HG02571 (cell line): Measurements from ENCODE around the gene RAD54L.

ENCODE experiments used
- ATAC-seq: cut with Tn5 transposase; IDR thresholded peaks from one replicate; pipeline ENCODE4 v1.9.1; 2021; ENCODE audit warnings: mild to moderate bottlenecking, moderate library complexity; ENCODE audit not compliant: unreplicated experiment

The RAD54L gene

DNA sequence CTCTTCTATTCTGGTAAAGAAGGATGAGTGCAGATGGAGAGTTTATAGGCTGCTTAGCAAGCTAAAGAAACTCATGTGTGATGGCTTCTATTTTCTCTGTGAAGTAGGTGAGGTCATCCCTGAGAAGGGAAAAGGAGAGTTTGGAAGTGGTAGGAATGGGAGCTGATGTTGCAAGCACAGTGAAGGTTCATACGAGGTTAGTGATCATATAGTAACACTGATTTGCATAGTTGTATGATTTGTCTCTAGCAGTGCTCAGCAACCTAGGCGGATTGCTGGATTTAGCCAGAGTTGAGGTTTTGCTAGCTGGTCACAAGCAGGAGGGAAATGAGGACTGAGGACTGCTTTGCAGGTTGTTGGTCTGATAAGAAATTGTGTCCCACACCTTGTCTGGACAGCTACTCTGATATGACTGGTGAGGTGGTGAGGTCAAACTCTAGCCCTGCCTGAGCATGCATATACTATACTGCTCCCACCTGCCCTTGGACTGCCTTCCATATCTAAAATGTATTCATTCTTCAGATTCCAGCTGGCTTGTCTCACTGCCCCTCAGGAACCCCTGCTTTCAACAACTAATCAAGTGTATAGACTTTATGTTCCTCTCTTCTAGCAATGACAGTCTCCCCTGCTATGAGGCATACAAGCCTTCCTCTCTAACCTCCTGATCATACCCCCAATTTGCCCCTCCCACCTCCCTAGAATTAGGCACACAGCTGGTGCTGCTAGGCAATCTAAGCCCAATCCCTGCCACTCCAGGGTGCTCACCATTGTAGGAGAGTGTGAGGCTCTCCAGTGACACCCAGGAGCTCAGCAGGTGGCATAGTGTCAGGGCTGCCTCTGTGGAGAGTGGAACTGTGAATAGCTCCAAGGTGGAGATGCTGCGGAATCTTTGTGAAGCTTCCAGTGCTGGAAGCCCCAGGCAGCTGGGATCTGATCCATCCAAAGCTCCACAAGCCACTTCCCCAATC, 37.3 kb downstream of the RAD54L start:
- ATAC-seq: no peak

GRCh38 chr1:46285730-46286477, 38.3 kb downstream of the RAD54L start:
- ATAC-seq: no peak

DNA sequence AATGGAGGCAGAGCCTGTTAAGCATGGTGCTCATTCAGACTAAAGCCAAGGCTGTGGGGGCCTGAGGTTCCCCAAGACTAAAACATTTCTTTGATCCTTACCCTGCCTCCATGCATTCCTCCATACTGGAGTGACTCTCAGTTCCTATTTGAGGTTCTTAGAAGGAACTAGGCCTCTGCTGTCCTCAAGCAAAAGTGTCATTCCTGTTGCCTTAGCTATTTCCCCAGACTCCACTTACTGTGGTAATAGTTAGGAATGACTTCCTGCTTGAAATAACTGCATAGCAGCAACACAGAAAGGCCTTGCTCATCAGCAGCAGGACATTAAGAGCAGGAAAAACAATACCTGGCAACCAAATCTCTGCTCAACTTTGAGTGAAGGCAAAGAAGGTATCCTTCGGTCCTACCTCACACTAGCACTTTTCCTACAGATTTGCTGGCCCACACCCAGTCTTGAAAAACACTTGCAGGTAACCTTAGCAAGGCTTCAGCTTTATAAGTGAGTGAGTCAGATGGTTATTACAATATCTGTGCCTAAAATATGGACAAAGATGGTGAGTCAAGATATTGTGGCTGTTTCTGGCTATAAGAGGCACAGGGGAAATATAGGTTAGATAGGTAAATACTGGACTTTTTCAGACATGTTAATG, 41.0 kb downstream of the RAD54L start:
- ATAC-seq: no peak

DNA sequence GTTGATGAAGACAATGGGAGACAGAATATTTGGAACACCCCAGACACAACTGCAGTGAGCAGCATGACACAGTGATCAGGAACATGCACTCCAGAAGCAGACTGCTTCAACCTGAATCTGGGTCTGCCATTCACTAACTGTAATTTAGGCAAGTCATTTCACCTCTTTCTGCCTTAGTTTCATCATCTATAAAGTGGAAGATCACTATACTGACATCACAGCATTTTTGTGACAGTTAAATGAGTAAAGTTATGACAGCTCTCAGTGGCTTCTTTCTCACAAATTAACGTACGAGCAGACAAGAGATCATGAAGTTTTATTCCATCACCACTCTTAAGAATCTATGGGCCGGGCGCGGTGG, 41.6 kb downstream of the RAD54L start:
- ATAC-seq: no peak

DNA sequence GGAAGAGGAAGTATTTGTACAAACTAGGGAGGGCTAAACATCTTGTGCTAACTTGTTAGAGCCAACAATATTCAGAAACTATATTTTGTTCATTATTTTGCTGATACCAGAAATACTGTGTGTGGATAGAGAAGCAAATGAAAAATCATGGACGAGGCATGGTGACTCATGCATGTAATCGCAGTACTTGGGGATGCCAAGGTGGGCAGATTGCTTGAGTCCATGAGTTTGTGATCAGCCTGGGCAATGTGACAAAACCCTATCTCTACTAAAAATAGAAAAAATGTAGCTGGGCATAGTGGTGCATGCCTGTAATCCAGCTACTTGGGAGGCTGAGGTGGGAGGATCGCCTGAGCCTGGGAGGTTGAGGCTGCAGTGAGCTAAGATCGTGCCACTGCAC, 42.4 kb downstream of the RAD54L start:
- no peak for ATAC-seq

DNA sequence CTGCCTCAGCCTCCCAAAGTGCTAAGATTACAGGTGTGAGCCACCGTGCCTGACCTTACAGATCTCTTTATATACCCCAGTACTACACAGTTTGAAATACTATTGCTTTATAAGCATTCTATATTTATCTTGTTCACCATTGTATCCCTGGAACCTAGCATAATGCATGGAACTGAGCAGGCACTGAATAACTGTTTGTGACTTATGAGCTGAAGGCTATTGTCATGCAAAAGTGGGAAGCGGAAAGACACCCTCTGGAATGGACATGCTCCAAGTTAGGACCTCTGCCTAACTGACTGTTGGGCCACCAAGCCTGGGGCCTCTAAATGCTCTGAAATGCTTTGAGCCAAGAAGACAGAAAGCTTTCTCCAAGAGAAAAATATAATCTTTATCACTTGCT, 47.7 kb downstream of the RAD54L start:
- ATAC-seq: no peak

DNA sequence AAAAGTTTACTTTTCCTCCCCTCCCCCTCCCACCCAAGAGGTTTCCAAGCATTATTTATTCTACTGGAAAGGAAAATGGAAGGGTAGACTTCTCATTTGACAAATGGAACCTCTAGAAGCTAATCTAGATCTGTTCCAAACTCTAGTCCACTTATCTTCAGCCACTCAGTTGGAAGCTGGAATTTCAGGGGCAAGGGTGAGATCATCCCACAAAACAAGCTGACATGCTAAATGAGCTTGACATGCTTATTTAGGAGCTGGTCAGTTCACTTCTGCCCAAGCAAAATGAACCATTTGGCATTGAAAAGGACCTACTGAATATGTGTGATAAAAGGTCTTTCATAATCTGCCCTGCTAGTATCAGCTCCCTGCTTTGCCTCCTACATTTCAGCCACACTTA, 50.8 kb downstream of the RAD54L start:
- no peak for ATAC-seq

DNA sequence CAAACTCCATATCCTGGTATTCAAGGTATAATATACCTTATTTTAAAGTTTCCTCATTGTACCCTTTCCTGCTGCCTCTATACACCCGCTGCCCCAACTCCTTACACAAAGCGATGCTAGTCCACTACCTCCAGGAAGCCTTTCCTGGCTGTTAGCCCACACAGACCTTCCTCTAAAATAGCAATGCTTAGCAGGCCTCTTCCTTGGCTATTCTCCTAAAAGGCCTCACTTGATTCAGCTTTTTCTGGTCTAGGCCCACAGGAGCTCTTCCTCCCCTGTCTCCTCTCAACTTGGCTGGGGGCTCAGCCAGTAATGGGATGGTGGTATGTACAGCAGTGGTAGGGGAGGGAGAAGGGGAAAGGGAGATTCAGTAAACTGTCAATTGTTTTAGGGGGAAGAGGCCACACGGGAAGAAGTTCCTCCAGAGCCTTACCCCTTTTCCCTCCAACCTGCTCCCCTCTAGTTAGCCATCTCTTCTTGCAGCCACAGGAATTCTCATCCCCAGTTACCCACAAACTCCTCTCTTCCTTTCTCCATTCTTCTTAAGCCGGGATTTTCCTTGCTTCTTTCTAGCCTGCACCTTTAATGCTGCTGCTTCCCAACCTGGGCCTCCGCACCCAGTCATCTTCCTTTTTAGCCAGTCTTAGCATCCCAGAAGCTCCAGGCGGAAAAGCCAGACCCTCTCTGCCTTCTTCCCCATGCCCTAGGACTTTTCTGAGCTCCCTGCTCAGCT, 53.3 kb downstream of the RAD54L start:
- no peak for ATAC-seq

DNA sequence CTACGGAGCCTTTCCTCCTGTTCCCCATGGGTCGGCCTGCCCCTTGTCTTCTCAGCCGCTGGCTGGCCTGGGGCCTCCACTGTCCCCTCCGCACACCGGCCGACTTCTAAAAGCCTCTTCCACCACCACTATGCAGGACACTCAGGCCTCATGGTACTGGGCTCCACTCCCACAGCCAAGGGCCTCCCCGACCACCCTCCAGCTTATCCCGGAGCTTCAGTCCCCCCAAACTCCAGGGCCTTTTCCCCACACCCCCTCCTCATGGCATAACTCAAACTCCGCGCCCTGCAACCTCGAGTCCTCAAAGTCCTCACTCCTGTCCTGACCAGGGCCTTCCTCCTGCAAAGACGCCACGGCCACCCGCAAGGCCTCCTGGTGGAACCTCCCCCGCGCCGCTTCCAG, 53.8 kb downstream of the RAD54L start:
- ATAC-seq: no peak

DNA sequence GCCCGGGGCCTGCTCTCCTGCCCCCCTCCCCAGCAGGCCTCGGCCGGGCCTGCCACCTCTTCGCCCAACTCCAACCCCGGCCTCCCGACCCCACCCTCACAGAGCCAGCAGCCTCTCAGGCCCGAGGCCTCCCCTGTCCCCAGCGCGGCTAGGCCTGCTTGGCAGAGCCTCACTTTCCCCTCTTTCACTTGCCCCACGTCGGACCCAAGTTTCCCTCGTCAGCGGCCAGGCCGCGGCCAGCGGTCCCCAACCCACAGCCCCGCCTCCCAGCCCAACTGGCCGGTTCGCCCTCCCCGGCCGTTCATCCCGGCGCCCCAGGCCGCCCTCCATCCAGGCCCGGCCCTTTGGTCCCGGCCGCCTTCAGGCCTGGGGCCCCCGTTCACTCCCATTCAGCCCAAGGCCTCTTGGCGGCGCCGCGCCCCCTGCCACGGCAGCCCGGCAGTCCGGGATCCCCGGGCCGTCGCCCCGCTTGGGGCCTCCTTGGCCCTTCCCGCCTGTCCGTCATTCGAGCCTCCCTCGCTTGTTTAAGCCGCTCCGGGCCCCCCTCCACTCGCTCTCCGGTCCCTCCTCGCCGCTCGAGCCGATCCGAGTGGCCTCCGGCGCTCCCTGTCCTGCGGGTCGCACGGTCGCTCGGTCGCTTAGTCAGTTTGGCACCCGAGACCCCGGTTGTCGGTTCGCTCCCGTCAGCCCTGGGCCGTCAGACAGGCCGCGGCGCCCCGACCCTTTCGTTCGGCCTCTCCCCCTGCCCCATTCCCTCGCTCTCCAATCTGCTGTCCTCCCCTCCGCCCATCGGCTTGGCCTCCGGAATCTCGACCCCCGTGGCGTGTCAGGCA, 54.5 kb downstream of the RAD54L start:
- ATAC-seq: peak; percentile 22

DNA sequence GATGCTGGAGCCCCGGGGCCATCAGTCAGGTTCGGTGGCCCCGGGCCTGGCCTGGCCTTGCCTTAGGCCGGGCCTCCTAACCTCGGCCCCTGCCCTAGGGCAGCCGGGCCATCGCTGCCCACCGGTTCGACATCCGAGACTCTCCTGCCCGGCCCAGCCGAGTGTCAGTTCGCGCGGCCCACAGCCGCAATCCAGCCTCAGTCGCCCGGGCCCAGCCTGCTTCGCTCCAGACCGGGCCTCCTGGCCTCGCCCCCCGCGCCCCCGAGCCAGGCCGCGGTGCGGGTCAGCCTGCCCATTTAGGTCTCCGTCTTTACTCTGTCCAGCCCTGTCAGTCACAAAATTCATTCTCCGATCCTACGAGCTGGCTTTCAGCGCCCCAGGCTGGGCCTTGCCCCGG, 55.1 kb downstream of the RAD54L start:
- peak; percentile 10 for ATAC-seq

DNA sequence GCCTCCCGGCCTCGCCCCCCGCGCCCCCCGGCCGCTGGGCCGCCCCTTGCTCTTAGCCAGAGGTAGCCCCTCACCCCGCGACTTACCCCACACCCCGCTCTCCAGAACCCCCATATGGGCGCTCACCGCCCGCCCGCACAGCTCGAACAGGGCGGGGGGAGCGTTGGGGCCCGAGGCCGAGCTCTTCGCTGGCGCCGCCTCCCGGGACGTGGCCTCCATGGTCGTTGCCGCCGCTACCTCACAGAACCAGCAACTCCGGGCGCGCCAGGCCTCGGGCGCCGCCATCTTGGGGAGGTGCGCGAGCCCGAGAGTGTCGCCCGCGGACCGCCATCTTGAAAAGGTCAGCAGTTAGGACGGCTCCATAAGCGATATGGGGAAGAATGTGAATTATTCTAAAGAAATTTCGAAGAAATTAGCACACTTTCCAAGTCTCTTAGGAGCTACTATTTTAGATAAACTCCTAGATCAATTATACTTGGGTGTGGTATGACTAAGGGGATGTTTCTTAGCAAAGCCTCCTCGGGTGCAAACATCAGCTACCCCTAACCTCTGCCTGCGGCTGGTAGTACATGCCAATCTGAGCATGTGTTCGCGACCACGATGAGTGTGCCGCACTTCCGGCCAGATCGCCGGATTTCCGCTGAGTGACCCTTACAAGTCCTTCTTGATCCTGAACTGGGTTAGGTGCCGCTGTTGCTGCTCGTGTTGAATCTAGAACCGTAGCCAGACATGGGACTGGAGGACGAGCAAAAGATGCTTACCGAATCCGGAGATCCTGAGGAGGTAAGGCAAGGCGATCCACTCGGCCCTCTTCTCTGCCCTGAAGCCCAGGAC, 55.7 kb downstream of the RAD54L start, which contains the start of the genes LRRC41 and UQCRH:
TSS of gene LRRC41 (minus strand) at position 579 of the 834 bp plus-strand sequence. CDS start at position 285, 294 bp downstream.
TSS of gene UQCRH (plus strand) at position 661 of the 834 bp plus-strand sequence. CDS start at position 730, 69 bp downstream.
- peak; percentile 76 for ATAC-seq

DNA sequence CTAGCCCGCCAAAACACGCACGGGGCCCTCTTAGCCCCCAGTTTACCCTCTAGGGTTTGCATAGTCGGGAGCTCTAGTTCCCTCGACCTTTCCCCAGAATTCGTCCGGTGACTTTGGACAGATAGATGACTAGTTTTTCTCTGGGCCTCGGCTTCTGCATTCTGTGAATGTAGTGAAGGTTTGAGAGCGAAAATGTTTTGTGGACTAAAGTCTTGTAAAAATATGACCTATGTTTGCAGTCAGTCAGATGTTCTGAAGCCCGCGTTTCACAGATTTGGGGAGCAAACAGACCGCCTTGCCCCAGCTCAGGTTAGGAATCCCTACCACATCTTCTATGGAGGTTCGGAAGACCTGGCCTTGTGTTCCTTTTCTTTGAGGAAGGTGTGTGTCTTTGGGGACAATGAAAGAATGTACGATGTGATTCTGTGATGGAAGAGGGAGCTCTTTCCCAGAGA, 56.3 kb downstream of the RAD54L start:
- ATAC-seq: no peak

DNA sequence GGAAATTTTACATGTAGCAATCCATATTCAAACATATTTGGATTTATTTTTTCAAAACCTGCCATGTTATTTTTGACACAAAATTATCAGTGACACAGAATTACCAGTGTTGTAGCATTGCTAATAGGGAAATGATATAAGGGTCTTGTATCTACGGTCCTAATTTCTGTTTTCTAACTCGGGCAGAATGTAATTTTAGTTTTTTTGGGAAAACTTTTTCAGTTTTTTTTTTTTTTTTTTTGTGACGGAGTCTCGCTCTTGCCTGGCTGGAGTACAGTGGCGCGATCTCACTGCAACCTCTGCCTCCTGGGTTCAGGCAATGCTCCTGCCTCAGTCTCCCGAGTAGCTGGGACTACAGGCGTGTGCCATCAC, 58.6 kb downstream of the RAD54L start:
- ATAC-seq: no peak

DNA sequence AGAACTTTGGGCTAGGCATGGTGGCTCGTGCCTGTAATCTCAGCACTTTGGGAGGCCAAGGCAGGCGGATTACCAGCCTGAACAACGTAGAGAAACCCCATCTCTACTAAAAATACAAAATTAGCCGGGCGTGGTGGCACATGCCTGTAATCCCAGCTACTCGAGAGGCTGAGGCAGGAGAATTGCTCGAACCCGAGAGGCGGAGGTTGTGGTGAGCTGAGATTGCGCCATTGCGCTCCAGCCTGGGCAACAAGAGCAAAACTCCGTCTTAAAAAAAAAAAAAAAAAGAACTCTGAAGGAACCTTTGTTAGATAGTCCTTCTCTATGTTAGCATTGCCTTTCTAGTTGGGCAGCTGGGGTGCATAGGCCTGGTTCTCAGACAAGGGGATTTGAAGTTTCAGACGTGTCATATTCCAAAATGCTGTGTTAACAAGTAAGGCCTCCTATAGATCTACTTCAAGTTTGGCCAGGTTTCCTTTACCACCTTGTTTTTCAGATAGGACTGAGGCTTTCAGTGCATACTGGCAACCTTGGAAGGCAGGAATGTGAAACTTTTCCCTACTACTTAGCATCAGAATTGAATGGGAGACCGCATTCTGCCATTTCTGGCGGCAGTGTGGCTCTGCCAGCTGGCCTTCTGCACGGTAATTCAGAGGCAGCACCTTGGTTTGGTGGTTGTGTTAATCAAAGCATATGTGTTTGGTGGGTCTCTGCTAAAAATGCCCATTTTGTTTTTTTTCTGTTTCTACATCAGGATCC, 62.0 kb downstream of the RAD54L start:
- ATAC-seq: no peak

DNA sequence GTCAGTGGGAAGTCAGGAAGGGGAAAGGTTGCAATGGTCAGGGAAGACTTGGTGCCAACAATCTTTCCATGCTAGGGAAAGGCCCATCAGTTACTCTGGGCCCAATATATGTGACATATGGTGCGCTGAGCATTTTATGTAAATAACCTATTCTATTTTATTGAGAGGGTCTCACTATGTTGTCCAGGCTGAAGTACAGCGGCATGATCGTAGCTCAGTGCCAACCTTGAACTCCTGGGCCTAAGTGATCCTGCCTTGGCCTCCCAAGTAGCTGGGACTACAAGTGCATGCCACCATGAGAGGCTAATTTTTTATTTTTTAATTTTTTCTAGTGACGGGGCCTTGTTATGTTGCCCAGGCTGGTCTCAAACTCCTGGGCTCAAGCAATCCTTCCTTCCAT, 62.8 kb downstream of the RAD54L start:
- ATAC-seq: no peak

GRCh38 chr1:46315669-46316403, 68.3 kb downstream of the RAD54L start:
- no peak for ATAC-seq
